GM12878 (cell line): ENCODE measurements around the gene PLCD1. TPM values are rescaled to one million over a fixed set of nuclear protein-coding genes. Genes with fewer than 3 reads are reported as not detected.
"Not testable (repeated sequence)": the region's sequence is repeated elsewhere in the genome, so short reads cannot be mapped to it uniquely, and the experiment has no call there.

Source experiments
- ATAC-seq: fragments of 200-7000 bp; cut with Tn5 transposase; 3 replicates; pipeline ENCODE4 v1.9.1; 2020; ENCODE audit warnings: mild to moderate bottlenecking, moderate library complexity
- BruUV-seq: library from RNA; stranded (reverse); fragments of 400-500 nt; replicated peaks from 2 replicates; lab custom pipeline; 2021; lab: Mats Ljungman, UMichigan
- CTCF ChIA-PET: fragments of 300-600 bp; sonication (Branson Sonifier 250); formaldehyde crosslinking; extraction: SDS; loops from one replicate; lab custom pipeline; 2021; ENCODE audit warnings: inconsistent platforms; lab: Yijun Ruan, JAX
- POLR2A ChIA-PET: fragments of 350-600 bp; formaldehyde crosslinking; extraction: SDS; loops from one replicate; lab custom pipeline; 2021; ENCODE audit warnings: inconsistent platforms; lab: Charles Lee
- RAD21 ChIA-PET: fragments of 300-600 bp; sonication (Branson Sonifier 250); formaldehyde crosslinking; loops from one replicate; lab custom pipeline; 2023; ENCODE audit warnings: antibody characterized with exemption; ENCODE audit not compliant: unreplicated experiment; lab: Charles Lee
- SMC1A ChIA-PET: fragments of 300-600 bp; sonication (Branson Sonifier 250); formaldehyde crosslinking; loops from one replicate; lab custom pipeline; 2023; ENCODE audit not compliant: unreplicated experiment, uncharacterized antibody; lab: Charles Lee
- DNase-seq: peaks from one replicate; pipeline ENCODE4 v3.0.0-alpha.2; 2011; ENCODE audit warnings: low read depth, low spot score
- FAIRE-seq: peaks from 3 replicates; lab custom pipeline; 2011; peaks lifted over from hg19 to GRCh38; lab: Jason Lieb, UNC
- H2AFZ ChIP-seq: 2 replicates; pipeline ENCODE4 v1.6.0; 2011; ENCODE audit warnings: low read depth, low read length, control low read depth; ENCODE audit not compliant: control insufficient read depth
- H3K27ac ChIP-seq: 2 replicates; pipeline ENCODE4 v1.5.1; 2011; ENCODE audit warnings: control low read depth; ENCODE audit not compliant: control insufficient read depth, insufficient read depth
- H3K27me3 ChIP-seq, 2 experiments: replicated peaks in 1 of 2; 2 replicates each; pipeline versions ENCODE4 v1.6.0 to v1.6.1; 2011; ENCODE audit warnings: low read length in 1 of 2; ENCODE audit not compliant: control insufficient read depth in 2 of 2, insufficient read depth in 2 of 2
- H3K36me3 ChIP-seq, 2 experiments: 2 replicates each; pipeline ENCODE4 v1.5.1; 2011; ENCODE audit warnings: low read length in 1 of 2; ENCODE audit not compliant: control insufficient read depth in 2 of 2, insufficient read depth in 2 of 2
- H3K4me1 ChIP-seq: 2 replicates; pipeline ENCODE4 v1.6.1; 2011; ENCODE audit warnings: mild to moderate bottlenecking, low read length, moderate library complexity, mixed read lengths; ENCODE audit not compliant: control insufficient read depth, insufficient read depth
- H3K4me2 ChIP-seq: 2 replicates; pipeline ENCODE4 v1.6.0; 2011; ENCODE audit warnings: control low read depth; ENCODE audit not compliant: control insufficient read depth, insufficient read depth
- H3K4me3 ChIP-seq: fragments of 200-600 bp; sonication (generic); 2 replicates; pipeline ENCODE4 v1.5.1; 2016
- H3K79me2 ChIP-seq: 2 replicates; pipeline ENCODE4 v1.6.0; 2011; ENCODE audit warnings: low read length; ENCODE audit not compliant: control insufficient read depth, insufficient read depth
- H3K9ac ChIP-seq: 2 replicates; pipeline ENCODE4 v1.8.0; 2011; ENCODE audit warnings: low read length, control low read depth, mixed read lengths; ENCODE audit not compliant: control insufficient read depth, insufficient read depth
- H3K9me3 ChIP-seq: replicated peaks from 3 replicates; pipeline ENCODE4 v1.5.1; 2011; ENCODE audit warnings: mild to moderate bottlenecking, low read length; ENCODE audit not compliant: control insufficient read depth, insufficient read depth
- H4K20me1 ChIP-seq: 2 replicates; pipeline ENCODE4 v1.6.0; 2011; ENCODE audit not compliant: control insufficient read depth, insufficient read depth
- DPF2 ChIP-seq: fragments of 450-650 bp; IDR thresholded peaks from 2 replicates; pipeline ENCODE4 v1.6.1; 2017; ENCODE audit warnings: mild to moderate bottlenecking
- YY1 ChIP-seq: IDR thresholded peaks from 2 replicates; pipeline ENCODE4 v1.6.1; 2011; ENCODE audit warnings: low read depth, mild to moderate bottlenecking, low read length
- WGBS: methylation state at CpG from one replicate; pipeline ENCODE4 v1.1.6; 2016; ENCODE audit warnings: low lambda C conversion rate; ENCODE audit not compliant: insufficient replicate concordance, insufficient coverage; ENCODE audit errors: missing lambda C conversion rate; 5-methylcytosine and 5-hydroxymethylcytosine counted together
- in situ Hi-C: fragments of 300-500 bp; cut with MboI; formaldehyde crosslinking; loops from 9 replicates; pipeline ENCODE4 v1.14.3; 2018; ENCODE audit warnings: mixed read lengths
- intact Hi-C: fragments of 100-400 bp; cut with micrococcal nuclease; formaldehyde crosslinking; loops from one replicate; pipeline ENCODE4 v1.14.2; 2022; ENCODE audit not compliant: unreplicated experiment
- polyA plus RNA-seq, 11 experiments: library from polyadenylated mRNA; depleted of rRNA in 4 of 11; unstranded in 6 of 11; stranded (reverse) in 5 of 11; fragments of >200 nt; fragmentation: Nextera tagmentation in 4 of 11; fragmentation: Illumina TruSeq in 1 of 11; extraction: Ambion mirVana in 4 of 11; extraction: Trizol in 1 of 11; gene quantifications; 1 replicate in 1 of 11; 2 replicates in 10 of 11; pipeline versions ENCODE4 v1.2.1 to v1.2.3, GENCODE V29; 2011 to 2016; ENCODE audit warnings: inconsistent platforms in 2 of 11, missing spikeins in 2 of 11, low read depth in 1 of 11
- total RNA-seq, 4 experiments: library from RNA; depleted of rRNA in 3 of 4; stranded (reverse); fragments of >200 nt in 3 of 4; fragmentation: Illumina TruSeq in 1 of 4; extraction: Trizol in 1 of 4; gene quantifications; 2 replicates each; pipeline versions ENCODE4 v1.2.1 to v1.2.3, GENCODE V29; 2013 to 2021
- TF ChIP-seq, protein P1 (sequence below): fragments of 450-650 bp; IDR thresholded peaks from 2 replicates; pipeline ENCODE4 v1.6.1; 2016; ENCODE audit warnings: mild to moderate bottlenecking
- TF ChIP-seq, protein P2 (sequence below): IDR thresholded peaks from 2 replicates; pipeline ENCODE4 v1.6.1; 2011; ENCODE audit warnings: low read depth, low read length, improper control_type of control experiment, borderline replicate concordance

The PLCD1 gene
- total and polyA plus RNA-seq, 10 of the 15 experiments (the other 5 are each of a cell fraction or from before 2014, with no cell fraction given) = 0.20 to 3.9 (median 1.2) TPM; not detected in 1

DNA sequence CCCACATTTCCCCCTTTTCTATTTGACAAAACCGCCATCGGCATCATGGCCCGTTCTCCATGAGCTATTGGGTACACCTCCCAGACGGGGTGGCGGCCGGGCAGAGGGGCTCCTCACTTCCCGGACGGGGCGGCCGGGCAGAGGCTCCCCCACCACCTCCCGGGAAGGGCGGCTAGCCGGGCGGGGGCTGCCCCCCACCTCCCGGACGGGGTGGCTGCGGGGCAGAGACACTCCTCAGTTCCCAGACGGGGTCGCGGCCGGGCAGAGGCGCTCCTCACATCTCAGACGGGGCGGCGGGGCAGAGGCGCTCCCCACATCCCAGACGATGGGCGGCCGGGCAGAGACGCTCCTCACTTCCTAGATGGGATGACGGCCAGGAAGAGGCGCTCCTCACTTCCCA is 35.0 kb upstream of the PLCD1 start:
- H3K9ac ChIP-seq, H3K4me2 ChIP-seq, ATAC-seq, RAD21 ChIA-PET, CTCF ChIA-PET, H3K36me3 ChIP-seq, H2AFZ ChIP-seq, H3K4me3 ChIP-seq, FAIRE-seq, H3K79me2 ChIP-seq, SMC1A ChIA-PET, H3K27ac ChIP-seq, H3K4me1 ChIP-seq, in situ Hi-C loops, H3K9me3 ChIP-seq, BruUV-seq, intact Hi-C loops, H4K20me1 ChIP-seq, POLR2A ChIA-PET, DNase-seq, H3K27me3 ChIP-seq: not testable (repeated sequence)
- 84% methylated on average over 21 of the region's 32 CpGs for WGBS

DNA sequence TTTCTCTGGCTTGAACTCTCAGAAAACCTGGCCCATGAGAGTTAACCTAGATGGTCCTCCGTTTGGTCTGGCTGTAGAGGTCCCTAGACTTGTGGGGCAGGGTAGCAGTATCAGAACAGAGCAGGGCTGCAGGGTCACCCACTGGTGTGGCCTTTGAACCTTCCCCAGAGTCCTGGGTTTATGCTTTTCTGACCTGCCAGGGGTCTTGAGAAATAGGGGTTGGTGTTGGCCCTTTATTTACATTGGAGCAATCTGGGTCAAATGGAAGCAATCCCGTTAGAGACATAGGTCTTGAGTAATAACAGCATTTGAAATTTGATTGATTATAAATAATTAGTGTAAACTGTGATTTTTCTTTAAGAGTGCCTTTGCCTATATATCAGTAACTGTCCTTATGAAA is 33.4 kb upstream of the PLCD1 start:
- H3K27ac ChIP-seq = no peak overlapping the region
- WGBS = 28% methylated on average over 2 of the region's 2 CpGs
- ChIA-PET SMC1A (no interaction called here), POLR2A (no interaction called here), CTCF (interaction anchor here (0.6 to 1.1 kb wide), 2 partner anchors 31 to 55 kb away, joined by 3 read pairs; no protein-coding TSS in a partner anchor)
- FAIRE-seq (no peak), DNase-seq (no peak)
- in situ Hi-C loops = no loop called here
- no peak overlapping the region for H3K4me3 ChIP-seq
- no peaks in the 10 kb centered on the region for H4K20me1 ChIP-seq
- no peaks in the 10 kb centered on the region; a peak in 1 of 4 replicates for H3K27me3 ChIP-seq
- H3K79me2 ChIP-seq = no peaks in the 10 kb centered on the region
- H3K9ac ChIP-seq = no peak overlapping the region
- intact Hi-C loops = no loop called here
- no peak overlapping the region for H2AFZ ChIP-seq
- TF ChIP-seq, protein P1, sequence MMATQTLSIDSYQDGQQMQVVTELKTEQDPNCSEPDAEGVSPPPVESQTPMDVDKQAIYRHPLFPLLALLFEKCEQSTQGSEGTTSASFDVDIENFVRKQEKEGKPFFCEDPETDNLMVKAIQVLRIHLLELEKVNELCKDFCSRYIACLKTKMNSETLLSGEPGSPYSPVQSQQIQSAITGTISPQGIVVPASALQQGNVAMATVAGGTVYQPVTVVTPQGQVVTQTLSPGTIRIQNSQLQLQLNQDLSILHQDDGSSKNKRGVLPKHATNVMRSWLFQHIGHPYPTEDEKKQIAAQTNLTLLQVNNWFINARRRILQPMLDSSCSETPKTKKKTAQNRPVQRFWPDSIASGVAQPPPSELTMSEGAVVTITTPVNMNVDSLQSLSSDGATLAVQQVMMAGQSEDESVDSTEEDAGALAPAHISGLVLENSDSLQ = no peak
- no peak for TF ChIP-seq YY1
- TF ChIP-seq, protein P2, sequence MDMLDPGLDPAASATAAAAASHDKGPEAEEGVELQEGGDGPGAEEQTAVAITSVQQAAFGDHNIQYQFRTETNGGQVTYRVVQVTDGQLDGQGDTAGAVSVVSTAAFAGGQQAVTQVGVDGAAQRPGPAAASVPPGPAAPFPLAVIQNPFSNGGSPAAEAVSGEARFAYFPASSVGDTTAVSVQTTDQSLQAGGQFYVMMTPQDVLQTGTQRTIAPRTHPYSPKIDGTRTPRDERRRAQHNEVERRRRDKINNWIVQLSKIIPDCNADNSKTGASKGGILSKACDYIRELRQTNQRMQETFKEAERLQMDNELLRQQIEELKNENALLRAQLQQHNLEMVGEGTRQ = no peak
- TF ChIP-seq DPF2 = no peak
- TF ChIP-seq, all 136 proteins: peak for 0
- no peaks in the 10 kb centered on the region for H3K36me3 ChIP-seq
- ATAC-seq = no peak
- no peaks in the 10 kb centered on the region for H3K9me3 ChIP-seq
- H3K4me2 ChIP-seq = no peak overlapping the region
- RAD21 ChIA-PET = no interaction called here
- BruUV-seq = no TSS peak
- no peaks in the 10 kb centered on the region for H3K4me1 ChIP-seq
